WTC11 (cell line): Measurements from ENCODE around the gene TBC1D21.

Experiments
- CREB1 ChIP-seq: sonication (generic); formaldehyde crosslinking; IDR thresholded peaks from 2 replicates; pipeline ENCODE4 v1.8.0; 2023; ENCODE audit warnings: mild to moderate bottlenecking, missing genetic modification reagents
- CTCF ChIP-seq: fragments of 200-600 bp; IDR thresholded peaks from 2 replicates; pipeline ENCODE4 v1.8.0; 2022; ENCODE audit warnings: antibody characterized with exemption
- GTF2I ChIP-seq: fragments of 250-450 bp; sonication (Bioruptor Pico); conservative IDR thresholded peaks from 2 replicates; pipeline ENCODE4 v1.4.0; 2021; ENCODE audit warnings: mild to moderate bottlenecking
- MAX ChIP-seq: sonication (generic); formaldehyde crosslinking; IDR thresholded peaks from 2 replicates; pipeline ENCODE4 v1.8.0; 2022; ENCODE audit warnings: mild to moderate bottlenecking, missing genetic modification reagents
- NR1H2 ChIP-seq: sonication (generic); formaldehyde crosslinking; IDR thresholded peaks from 2 replicates; pipeline ENCODE4 v1.9.0; 2021; ENCODE audit warnings: mild to moderate bottlenecking, moderate library complexity, missing genetic modification reagents
- PREB ChIP-seq: sonication (generic); formaldehyde crosslinking; IDR thresholded peaks from 2 replicates; pipeline ENCODE4 v1.8.1; 2022; ENCODE audit warnings: mild to moderate bottlenecking, missing genetic modification reagents, moderate library complexity, borderline replicate concordance

GRCh38 chr15:73845907-73846306 is 27.5 kb upstream of the TBC1D21 start:
- no peak for TF ChIP-seq MAX
- TF ChIP-seq CTCF, result no peak
- no peak for TF ChIP-seq NR1H2 (CRISPR knock-in tag)
- TF ChIP-seq GTF2I (CRISPR knock-in tag), result no peak
- TF ChIP-seq CREB1 (CRISPR knock-in tag), result no peak
- no peak for TF ChIP-seq PREB (CRISPR knock-in tag)
